ENCODE measurements around the gene KDM4C.

DNA sequence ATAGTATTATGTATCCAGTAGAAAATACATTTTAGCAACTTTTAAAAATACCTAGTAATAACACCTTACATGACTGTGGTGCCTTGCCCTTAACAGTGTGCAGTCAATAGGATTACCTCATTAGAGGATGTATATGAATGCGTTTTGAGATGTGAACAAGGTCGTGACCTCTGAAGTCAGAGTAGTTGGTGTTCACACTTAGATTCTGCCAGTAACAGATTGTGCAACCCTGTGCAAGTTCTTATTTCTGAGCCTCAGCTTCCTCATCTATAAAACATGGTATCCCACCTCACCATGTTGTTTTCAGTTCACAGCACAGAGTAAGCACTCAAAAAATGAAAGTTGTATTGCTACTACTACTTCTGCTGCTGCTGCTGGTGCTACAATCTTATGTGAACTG, 347.3 kb downstream of the KDM4C start:
- TF ChIP-seq EZH2 (IDR thresholded peaks at IDR 0.05; ENCODE audit: insufficient read depth, low read length) (no peak), CTCF (IDR thresholded peaks at IDR 0.05; ENCODE audit: insufficient read depth, low read depth, low read length) (no peak)
